Glomerular endothelial cell (primary cell): ENCODE results near the gene LMTK2. TPM values are rescaled to one million over a fixed set of nuclear protein-coding genes. Genes with fewer than 3 reads are reported as not detected.

ENCODE experiments used
- DNase-seq: peaks from one replicate; pipeline ENCODE4 v3.0.0-alpha.2; 2011; ENCODE audit warnings: low read depth, low spot score; ENCODE audit errors: extremely low read depth
- total RNA-seq: library from RNA; depleted of rRNA; stranded (reverse); fragments of >200 nt; gene quantifications from 2 replicates; pipeline ENCODE4 v1.2.3, GENCODE V29; 2015

LMTK2 gene
- total RNA-seq, 1 donor from 2014 or later: 14.6 TPM

DNA sequence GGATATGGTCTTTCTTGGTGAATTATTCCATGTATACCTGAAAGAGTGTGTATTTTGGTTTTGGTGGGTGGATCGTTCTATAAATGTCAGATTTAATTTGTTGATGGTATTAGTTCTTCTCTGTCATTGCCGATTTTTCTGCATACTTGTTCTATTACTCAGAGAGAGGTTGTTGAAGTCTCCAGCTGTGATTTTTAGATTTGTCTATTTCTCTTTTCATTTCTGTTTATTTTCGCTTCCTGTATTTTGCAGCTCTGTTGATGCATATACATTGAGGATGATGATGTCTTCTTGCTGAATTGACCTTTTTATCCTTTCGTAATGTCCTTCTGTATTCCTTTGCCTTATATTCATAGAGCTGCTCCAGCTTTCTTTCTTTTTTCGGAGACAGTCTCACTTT is 92.5 kb downstream of the LMTK2 start:
- no peak for DNase-seq

DNA sequence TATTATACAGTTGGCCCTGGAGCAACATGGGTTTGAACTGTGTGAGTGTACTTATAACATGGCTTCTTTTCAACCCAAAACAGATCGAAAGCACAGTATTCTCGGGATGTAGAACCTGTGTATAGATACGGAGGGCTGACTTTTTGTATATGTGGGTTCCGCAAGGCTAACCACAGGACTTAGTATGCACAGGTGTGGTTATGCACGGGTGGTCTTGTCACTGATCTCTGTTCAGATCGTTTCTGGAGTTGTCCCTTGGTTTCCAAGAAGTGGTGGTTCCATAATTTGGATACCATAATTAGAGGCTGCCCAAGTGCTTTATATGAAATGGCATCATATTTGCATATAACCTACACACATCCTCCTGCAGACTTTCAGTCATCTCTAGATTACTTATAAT is 93.7 kb downstream of the LMTK2 start:
- DNase-seq: no peak

DNA sequence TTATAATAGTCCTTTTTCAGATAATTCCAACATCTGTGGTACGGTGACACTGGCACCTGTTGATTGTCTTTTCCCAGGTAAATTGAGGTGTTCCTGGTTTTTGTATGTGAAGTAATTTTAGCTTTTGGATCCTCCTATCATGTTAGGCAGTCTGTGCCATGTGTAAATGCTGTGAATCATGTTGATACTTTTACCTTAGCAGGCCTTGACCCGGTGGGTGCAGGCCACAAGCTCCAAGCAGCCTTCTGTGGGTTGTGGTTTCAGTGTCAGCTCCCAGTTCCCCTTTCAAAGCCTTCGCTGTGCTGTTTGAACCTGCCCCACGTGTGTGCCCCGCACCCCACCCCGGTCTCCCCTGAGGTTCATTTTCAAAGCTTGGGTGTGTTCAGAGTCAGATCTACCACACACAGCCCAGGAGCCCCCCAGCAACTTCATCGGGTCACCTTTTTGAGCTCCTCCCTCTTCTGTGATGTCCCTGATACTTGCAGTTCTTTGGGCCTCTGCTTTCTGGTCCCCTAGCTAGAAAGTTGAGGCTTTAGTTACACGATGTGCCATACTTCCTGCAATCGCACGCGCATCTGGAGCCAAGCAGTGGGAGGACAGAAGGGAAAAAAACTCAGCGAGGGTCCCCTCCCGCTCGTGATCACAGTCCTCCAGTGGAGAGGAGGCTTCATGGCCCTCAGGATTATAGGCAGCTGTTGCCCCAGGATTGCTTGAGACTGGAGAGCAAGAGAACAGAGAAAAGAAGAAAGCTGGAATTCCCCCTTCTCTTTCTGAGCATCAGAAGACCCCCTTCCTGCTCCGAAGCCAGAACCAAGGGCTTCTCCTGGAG is 95.9 kb downstream of the LMTK2 start:
- DNase-seq: no peak

DNA sequence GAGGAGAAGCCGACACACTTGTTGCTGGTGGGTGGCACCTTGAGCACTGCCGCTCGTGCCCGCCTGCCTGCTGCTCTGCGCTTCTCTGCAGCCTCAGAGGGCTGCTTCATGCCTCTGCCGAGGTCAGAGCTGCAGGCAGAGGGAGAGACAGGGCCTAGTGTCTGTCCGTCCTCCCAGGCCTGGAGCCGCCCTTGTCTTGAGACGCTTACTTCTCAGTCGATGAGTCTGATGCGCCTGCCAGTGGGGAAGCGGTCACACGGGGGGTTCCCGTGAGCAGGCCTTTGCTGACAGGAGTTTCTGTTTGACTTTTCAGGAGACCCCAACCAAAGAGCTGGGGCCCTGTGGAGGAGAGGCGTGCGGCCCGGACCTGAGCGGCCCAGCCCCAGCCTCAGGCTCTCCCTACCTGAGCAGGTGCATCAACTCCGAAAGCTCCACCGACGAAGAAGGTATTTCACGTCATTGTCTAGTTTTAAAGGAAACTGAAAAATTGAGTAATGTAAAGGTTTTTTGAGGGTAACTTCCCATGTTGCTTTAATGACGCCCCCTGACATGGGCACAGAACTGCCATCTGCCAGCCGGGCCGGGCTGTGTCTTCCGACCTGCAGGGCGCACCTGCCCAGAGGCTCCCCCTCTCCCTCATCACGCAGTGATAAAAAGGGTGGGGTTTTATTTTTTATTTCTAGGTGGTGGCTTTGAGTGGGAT is 96.8 kb downstream of the LMTK2 start:
- no peak for DNase-seq

DNA sequence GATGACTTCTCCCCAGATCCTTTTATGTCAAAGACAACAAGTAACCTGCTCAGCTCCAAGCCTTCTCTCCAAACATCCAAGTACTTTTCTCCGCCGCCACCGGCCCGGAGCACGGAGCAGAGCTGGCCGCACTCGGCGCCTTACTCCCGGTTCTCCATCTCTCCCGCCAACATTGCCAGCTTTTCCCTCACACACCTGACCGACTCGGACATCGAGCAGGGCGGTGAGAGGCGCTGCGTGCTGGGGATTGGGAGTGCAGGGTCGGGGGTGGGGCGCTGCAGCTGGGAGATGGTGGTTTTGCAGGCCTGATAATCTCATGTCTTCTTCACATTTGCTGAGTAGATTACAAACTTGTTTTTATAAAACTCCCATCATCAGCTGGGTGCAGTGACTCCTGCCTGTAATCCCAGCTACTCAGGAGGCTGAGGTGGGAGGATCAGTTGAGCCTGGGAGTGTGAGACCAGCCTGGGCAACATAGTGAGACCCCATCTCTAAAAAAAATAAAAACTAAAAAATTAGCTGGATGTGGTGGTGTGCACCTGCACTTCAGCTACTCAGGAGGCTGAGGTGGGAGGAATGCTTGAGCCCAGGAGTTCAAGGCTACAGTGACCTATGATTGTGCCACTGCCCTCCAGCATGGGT is 97.4 kb downstream of the LMTK2 start:
- DNase-seq: no peak

DNA sequence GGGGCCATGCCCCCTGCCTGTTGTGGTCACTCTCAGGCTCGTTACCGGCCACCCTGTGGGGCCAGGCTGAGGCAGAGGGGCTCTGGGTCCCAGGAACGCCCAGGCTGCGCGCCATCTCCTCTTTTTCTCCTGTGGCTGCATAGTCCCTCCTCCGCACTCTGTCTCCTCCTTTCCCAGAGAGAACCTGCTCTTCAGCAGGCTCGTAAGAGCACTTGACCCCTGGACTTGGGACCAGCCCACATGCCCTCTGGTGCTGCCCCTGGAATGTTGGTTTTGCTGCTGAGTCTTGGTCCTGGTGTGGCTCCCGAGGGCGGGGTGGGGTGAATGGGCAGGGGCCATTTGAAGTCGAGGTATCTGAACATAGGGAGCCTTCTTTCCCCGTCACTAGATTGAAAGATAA is 98.0 kb downstream of the LMTK2 start:
- DNase-seq: no peak

DNA sequence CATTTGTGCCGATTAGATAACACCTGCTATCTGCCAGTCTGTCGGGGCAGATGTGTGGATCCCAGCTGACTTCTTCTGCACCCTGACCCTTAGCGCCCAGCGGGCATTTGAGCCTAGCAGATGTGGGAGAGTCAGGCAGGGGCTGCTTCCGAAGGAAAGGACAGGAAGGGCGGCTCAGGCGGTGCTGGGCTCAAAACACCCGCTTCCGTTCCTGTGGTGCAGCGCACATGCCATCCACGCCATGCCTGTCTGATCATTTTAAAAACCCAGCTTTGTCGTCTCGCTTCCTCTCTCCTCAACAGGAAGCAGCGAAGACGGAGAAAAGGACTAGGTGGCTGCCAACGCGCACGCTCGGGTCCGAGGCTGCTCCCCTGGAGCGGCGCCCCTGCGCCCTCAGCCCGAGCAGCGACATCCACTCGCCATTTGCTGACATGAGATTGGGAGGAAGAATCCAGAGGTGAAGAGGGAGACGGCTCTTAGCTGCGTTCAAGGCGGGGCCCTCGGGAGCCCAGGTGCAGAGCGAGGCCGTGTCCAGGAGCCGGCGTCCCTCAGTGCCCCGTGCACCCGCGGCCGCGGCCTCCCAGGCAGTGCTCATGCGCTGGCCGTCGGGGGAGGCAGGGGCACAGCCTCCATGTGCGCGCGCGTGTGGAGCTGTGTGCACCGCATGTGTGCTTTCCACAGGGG is 98.6 kb downstream of the LMTK2 start:
- DNase-seq: no peak

DNA sequence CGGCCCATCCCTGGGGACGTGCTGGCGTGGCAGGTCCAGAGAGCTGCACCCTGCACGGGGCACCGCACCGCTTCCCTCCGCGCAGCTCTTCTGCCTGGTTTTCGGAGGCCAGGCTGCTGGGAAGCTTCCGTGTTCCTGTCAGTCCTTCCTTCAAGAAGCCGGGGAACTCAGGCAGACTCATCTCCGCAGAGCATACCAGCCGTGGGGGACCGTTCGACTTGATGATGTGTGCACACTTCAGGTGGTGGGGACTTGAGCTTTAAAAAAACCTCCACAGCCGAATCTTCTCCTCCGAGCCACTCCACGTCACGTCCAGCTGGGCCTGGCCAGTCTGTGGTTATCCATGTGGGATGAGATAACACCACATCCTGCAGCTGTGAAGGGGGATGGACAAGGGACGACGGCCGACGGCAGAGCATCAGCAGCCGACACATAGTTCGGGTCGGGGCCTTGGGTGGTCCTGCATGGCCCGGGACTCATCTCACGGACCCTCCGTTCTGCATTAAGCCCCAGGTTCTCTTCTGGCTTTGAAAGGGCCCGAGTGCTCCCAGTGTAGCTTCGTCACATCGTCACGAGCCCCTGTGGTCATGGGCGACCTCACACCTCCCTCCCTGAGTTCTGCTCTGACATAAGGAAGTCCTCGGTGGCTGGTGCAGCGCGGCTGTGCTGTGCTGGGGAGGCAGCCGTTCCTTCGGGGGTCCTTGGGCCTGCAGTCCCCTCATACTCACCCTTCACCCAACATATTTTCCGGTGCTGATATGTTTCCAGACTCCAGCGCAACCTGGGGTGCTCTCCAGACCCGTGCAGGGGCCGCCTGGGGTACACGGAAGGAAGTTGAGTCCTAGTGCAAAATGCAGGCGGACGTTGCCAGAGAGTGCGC is 100.0 kb downstream of the LMTK2 start:
- no peak for DNase-seq

DNA sequence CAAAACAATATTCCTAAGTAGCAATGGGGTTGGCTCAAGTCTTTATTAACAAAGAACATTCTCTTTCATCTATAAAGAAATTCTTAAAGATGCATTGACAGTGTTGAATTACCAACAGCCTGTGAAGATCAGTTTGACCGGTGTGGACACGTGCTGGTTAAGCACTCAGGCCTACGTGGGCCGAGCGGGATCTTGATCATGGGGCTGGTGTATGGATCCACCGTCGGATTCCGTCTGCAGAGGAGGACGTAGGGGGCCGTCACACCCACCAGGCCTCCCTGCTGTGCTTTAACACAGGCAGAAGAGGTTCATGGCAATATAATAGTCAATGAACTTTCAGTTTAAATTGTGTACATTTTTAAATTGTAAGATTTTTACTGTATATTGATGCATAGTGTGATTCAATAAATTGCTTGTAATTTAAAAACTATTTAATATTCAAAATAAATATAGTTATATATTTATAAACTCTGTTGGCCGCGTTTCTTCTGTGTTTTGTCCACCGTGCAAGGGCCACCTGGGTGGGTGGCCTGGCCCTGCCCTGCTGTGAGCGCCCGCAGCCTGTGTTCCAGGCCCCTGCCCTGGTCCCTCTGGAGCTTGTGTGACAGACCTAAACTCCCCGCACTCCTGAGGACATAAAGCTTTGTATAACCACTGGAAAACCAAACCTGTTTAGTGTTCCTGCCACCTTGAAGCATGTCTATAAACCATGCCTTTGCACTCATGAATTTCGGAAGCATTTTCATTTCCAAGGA is 102.7 kb downstream of the LMTK2 start:
- no peak for DNase-seq

DNA sequence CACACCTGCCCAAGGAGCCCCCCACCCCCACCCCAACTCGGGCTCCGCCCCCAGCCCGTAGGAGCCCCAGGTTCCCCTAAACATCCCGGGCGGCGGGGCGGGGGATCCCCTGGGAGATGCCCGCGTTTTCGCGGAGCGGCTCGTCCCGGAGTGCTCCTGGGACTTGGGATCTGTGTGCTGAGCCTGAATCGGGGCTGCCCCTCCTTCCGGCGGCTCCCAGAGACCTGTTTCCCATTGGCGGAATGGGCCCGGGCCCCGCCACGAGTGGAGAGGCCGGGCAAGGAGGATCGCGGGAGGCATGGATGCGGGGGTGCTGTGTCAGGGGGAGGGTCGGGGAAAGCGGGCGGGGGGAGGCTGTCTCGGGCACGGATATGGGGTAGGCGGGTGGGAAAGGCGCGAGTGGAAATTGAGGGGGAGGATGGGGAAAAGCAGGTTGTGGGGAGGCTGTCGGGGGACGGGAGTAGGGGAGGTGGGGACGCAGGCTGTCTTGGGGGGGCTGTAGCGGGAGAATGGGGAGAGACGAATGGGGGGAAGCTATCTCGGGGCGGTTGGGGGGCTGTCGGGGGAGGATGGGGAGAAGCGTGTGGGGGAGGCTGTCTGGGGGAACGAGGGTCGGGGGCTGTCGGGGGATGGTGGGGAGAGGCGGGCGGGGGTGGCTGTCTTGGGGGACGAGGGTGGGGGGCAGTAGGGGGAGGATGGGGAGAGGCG is 104.0 kb downstream of the LMTK2 start:
- no peak for DNase-seq

DNA sequence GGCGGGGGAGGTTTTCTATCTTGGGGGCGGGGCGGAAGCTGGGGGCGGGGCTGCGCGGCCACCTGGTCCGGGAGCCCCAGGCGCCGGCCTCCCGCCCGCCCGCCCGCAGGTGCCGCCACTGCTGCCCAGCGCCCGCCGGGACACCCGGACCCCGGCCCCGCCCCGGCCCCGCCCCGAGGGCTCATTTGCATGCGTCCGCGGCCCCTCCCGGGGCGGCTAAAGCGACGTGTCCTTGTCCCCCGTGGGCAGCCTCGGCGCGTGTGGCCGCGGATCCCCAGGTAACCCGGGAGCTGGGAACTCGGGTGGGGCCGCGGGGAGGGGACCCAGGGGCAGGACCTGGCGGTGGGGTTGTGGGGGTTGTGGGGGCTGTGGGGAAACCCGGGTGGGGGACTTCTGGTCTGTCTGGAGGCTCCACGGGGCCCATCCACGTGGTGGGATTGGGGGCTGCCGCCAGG is 104.6 kb downstream of the LMTK2 start, which contains the start of gene BHLHA15:
Gene BHLHA15 (plus strand): TSS at position 219 of the 455 bp plus-strand sequence. CDS start 871 bp downstream, outside the sequence.
- no peak for DNase-seq

DNA sequence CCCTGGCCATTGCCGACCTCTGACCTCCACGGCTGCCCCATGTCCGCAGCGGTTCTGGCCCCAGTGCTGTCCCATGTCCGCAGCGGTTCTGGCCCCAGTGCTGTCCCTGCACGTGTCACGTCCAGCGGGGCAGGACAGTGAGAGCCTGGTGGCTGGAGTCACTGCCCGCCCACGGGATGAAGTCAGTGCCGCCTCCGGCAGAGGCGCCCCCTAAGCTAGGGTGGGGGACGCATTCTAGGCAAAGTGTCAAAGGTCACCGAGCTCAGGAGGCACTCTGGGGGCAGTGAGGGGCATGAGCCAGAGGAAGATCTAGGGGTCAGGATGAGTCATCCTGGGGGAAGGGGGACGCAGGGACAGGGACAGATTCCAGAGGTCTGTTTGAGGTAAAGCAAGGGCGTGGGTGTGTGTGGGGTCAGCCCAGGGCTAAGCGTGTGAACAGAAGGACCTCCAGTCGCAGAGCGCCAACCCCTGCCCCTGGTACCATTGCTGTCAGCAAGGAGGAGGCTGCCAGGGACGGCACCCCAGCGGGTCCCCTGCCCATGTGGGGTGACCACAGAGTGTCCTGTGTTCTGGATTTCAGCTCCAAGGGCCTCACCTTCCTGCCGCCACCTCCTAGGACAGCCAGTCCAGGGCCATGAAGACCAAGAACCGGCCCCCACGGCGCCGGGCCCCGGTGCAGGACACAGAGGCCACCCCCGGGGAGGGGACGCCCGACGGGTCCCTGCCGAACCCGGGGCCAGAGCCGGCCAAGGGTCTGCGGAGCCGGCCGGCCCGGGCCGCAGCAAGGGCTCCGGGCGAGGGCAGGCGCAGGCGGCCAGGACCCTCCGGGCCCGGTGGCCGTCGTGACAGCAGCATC is 105.2 kb downstream of the LMTK2 start:
- no peak for DNase-seq

DNA sequence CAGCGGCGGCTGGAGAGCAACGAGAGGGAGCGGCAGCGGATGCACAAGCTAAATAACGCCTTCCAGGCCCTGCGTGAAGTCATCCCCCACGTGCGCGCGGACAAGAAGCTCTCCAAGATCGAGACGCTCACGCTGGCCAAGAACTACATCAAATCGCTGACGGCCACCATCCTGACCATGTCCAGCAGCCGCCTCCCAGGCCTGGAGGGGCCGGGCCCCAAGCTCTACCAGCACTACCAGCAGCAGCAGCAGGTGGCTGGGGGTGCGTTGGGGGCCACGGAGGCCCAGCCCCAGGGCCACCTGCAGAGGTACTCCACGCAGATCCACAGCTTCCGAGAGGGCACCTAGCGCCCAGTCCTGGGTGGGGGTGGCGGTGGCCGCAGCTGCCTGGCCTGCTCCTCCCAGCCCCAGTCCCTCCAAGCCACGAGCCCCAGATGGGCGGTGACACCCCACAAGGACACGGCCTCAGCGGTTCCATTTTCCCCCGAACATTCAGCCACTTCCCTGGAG is 105.9 kb downstream of the LMTK2 start:
- DNase-seq: no peak

DNA sequence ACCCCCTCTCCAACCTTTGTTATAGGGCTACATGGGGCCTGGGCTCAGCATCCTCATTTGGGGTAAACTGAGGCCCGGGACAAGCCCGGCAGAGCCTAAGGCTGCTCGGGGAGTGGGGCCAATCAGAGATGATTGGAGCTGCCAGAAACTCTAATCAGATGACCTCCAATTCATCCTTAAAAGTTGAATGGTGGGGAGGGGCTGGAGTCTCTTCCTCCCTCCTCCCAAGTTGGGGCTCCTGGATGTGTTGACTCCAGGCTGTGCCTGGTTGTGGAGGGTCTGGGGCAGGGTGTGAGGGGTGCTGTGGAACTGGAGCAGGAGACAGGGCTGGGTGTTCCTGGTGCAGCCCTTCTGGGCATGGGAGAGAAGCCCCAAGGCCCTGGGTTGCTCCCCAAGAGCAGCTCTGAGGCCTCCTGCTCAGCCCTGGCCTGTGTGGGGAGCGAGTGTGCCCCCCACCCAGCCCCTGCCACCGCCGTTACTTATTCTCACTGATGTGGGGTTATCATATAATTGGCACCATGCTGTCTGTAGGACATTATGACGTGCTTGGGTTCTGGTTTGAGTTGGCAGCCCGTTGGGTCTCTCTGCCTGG is 106.7 kb downstream of the LMTK2 start:
- no peak for DNase-seq

DNA sequence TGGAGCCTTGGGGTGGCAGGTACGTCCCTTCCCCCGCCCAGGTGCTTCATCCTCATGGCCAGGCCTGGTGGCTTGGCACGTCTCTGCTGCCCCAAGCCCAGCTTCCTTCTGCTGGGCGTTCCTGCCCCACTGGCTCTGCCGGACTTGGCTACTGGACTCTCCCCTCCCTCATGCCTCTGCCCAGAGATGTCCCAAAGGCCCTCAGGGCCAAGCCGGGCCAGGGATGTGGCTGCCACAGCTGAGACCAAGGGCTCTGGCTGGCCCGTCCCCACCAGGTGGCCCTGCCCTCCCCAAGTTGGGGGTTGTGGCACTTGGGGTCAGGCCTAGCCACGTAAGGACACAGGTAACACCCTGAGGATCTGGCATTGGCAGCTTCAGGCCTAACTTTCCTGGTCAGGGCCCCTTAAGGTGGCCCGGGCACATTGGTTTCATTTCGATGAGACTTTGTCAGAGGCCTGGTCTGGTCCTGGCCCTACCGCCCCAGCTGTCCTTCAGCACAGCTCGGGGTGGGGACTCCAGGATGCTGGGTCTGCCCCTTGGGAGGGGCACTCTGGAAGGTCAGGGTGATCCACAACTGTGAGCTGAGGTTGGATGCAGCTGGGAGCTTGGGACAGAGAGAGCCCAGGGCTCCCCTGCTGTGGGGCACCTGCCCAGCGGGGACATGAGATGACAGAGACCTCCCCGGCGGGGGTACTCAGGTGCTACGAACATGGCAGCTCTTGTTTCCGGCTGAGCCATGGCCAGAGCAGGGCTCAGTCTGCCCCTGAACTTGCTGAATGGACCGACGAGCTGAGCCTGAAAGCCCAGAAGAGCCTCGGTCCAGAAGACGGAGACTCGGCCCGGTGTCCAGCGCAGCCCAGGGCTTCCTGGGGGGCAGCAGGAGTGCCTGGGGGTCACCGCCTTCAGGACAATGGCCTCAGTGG is 107.5 kb downstream of the LMTK2 start:
- no peak for DNase-seq

DNA sequence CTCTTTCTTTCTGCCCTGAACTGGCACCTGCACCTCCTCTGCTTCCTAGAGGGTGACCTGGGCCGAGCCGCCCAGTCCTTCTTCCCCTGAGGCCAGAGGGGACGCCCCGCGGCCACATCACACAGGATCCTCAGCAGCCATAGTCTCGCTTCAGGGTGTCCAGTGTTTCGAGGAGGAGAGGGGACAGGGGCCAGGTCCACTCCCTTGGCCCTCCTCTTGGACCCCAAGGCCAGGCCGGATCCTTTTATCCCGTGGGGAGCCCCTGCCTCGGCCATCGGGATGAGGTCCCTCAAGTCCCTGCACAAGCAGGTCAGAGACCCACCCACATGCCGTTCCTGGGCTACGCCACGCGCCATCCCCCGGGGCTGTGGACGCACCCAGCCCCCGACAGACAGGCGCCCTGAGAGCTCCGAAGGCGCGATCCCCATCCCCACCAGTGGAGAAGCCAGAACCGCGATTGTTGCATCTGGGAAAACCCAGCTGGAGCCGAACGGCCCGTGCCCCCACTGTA is 108.2 kb downstream of the LMTK2 start:
- no peak for DNase-seq
